Measurements from ENCODE around the gene FHL3. TPM values are rescaled to one million over a fixed set of nuclear protein-coding genes. Genes with fewer than 3 reads are reported as not detected.

FHL3 gene
- total and polyA plus RNA-seq, 9 of the 15 experiments (the other 6 are each of a cell fraction or from before 2014, with no cell fraction given) = 6.1 to 144 (median 34.1) TPM

DNA sequence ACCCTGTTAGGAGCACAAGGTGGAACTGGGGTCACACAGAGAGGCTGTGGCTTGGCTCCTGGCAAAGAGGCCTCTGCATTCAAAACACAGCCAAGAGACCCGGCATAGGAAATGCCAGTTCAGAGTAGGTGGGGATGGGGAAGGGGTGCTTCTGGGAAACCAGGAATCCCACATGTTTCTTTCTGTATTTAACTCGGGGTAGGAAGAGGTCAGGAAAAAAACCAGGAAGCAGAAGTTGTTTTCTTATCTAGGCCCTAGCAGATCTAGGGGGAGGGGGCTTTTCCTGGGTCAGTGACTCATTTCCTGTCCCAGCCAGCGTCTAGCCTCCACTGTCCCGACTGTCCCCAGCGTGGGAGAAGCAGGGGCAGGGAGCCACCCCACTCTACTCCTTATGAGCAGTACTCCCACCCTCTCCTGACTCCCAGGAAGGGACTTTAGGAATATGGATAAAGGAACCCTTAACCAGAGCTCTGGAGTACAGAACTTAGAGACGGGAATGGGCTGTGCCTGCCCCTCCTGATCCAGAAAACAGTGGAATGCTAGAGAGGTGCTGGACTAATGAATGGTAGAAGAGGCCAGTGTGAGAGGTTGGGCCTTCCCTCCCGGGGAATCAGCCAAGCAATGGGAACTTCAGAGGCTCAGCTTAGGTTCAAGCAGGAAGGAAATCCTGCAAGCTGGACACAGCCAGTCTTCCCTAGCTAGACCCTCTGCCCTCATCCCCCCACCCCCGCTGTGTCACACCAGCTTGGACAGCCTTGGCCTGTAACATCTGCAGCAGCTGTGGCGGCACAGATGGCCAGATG is 5.7 kb downstream of the FHL3 start (continued):
- TF ChIP-seq ZNF57 (CRISPR knock-in tag; IDR thresholded peaks at IDR 0.05) (peak; percentile 51), GABPB1 (CRISPR knock-in tag; IDR thresholded peaks at IDR 0.05) (peak; percentile 83), ZNF436 (CRISPR knock-in tag; IDR thresholded peaks at IDR 0.05) (0 out of 2 replicates have a peak, but pooled peaks have one; percentile 27), HNRNPLL (IDR thresholded peaks at IDR 0.05; ENCODE audit: low read depth, low read length, poor library complexity, severe bottlenecking) (peak; percentile 10), CHD4 (IDR thresholded peaks at IDR 0.05; ENCODE audit: insufficient read depth, insufficient replicate concordance, low read depth, low read length, poor library complexity, severe bottlenecking) (peak; percentile 84), ZNF79 (CRISPR knock-in tag; IDR thresholded peaks at IDR 0.05; ENCODE audit: low read depth) (no peak), SMAD1 (IDR thresholded peaks at IDR 0.05; ENCODE audit: low read depth, low read length, partially characterized antibody) (peak; percentile 92), ARNT (IDR thresholded peaks at IDR 0.05) (peak; percentile 88 to 95; a peak in 3 of 4 replicates), BRF1 (IDR thresholded peaks at IDR 0.05; ENCODE audit: borderline replicate concordance, extremely low read depth, insufficient read length) (no peak), ETV6 (IDR thresholded peaks at IDR 0.05; ENCODE audit: borderline replicate concordance in 1 of 2, low read depth in 2 of 2, low read length in 1 of 2) (peak; percentile 99), ETV6 (CRISPR knock-in tag; IDR thresholded peaks at IDR 0.05; ENCODE audit: borderline replicate concordance) (no peak), ZNF324 (CRISPR knock-in tag; IDR thresholded peaks at IDR 0.05) (peak; percentile 4; the same call in 1 of the 2 replicates), HSF4 (CRISPR knock-in tag; IDR thresholded peaks at IDR 0.05; ENCODE audit: borderline replicate concordance) (peak; percentile 65; the same call in 1 of the 2 replicates), RNF2 (IDR thresholded peaks at IDR 0.05) (peak; percentile 96)
- TF ChIP-seq, protein P1, sequence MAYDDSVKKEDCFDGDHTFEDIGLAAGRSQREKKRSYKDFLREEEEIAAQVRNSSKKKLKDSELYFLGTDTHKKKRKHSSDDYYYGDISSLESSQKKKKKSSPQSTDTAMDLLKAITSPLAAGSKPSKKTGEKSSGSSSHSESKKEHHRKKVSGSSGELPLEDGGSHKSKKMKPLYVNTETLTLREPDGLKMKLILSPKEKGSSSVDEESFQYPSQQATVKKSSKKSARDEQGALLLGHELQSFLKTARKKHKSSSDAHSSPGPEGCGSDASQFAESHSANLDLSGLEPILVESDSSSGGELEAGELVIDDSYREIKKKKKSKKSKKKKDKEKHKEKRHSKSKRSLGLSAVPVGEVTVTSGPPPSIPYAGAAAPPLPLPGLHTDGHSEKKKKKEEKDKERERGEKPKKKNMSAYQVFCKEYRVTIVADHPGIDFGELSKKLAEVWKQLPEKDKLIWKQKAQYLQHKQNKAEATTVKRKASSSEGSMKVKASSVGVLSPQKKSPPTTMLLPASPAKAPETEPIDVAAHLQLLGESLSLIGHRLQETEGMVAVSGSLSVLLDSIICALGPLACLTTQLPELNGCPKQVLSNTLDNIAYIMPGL (CRISPR knock-in tag; IDR thresholded peaks at IDR 0.05) = 0 out of 2 replicates have a peak, but pooled peaks have one; percentile 6
- TF ChIP-seq, protein P2, sequence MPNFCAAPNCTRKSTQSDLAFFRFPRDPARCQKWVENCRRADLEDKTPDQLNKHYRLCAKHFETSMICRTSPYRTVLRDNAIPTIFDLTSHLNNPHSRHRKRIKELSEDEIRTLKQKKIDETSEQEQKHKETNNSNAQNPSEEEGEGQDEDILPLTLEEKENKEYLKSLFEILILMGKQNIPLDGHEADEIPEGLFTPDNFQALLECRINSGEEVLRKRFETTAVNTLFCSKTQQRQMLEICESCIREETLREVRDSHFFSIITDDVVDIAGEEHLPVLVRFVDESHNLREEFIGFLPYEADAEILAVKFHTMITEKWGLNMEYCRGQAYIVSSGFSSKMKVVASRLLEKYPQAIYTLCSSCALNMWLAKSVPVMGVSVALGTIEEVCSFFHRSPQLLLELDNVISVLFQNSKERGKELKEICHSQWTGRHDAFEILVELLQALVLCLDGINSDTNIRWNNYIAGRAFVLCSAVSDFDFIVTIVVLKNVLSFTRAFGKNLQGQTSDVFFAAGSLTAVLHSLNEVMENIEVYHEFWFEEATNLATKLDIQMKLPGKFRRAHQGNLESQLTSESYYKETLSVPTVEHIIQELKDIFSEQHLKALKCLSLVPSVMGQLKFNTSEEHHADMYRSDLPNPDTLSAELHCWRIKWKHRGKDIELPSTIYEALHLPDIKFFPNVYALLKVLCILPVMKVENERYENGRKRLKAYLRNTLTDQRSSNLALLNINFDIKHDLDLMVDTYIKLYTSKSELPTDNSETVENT (CRISPR knock-in tag; IDR thresholded peaks at IDR 0.05) = 0 out of 2 replicates have a peak, but pooled peaks have one; percentile 27
- TF ChIP-seq, protein P3, sequence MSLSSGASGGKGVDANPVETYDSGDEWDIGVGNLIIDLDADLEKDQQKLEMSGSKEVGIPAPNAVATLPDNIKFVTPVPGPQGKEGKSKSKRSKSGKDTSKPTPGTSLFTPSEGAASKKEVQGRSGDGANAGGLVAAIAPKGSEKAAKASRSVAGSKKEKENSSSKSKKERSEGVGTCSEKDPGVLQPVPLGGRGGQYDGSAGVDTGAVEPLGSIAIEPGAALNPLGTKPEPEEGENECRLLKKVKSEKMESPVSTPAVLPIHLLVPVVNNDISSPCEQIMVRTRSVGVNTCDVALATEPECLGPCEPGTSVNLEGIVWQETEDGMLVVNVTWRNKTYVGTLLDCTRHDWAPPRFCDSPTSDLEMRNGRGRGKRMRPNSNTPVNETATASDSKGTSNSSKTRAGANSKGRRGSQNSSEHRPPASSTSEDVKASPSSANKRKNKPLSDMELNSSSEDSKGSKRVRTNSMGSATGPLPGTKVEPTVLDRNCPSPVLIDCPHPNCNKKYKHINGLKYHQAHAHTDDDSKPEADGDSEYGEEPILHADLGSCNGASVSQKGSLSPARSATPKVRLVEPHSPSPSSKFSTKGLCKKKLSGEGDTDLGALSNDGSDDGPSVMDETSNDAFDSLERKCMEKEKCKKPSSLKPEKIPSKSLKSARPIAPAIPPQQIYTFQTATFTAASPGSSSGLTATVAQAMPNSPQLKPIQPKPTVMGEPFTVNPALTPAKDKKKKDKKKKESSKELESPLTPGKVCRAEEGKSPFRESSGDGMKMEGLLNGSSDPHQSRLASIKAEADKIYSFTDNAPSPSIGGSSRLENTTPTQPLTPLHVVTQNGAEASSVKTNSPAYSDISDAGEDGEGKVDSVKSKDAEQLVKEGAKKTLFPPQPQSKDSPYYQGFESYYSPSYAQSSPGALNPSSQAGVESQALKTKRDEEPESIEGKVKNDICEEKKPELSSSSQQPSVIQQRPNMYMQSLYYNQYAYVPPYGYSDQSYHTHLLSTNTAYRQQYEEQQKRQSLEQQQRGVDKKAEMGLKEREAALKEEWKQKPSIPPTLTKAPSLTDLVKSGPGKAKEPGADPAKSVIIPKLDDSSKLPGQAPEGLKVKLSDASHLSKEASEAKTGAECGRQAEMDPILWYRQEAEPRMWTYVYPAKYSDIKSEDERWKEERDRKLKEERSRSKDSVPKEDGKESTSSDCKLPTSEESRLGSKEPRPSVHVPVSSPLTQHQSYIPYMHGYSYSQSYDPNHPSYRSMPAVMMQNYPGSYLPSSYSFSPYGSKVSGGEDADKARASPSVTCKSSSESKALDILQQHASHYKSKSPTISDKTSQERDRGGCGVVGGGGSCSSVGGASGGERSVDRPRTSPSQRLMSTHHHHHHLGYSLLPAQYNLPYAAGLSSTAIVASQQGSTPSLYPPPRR (CRISPR knock-in tag; IDR thresholded peaks at IDR 0.05; ENCODE audit: borderline replicate concordance) = peak; percentile 10; the same call in 1 of the 2 replicates
